Lower lobe of right lung (tissue), 2 donors: ENCODE data around the gene TNFAIP1. TPM values are rescaled to one million over a fixed set of nuclear protein-coding genes. Genes with fewer than 3 reads are reported as not detected.

ENCODE experiments used
- ATAC-seq, 2 donors: fragments of 200-7000 bp; cut with Tn5 transposase; one replicate each; pipeline ENCODE4 v1.9.1; 2020 to 2022; ENCODE audit warnings: mild to moderate bottlenecking in 2 of 2, moderate library complexity in 2 of 2
- DNase-seq: peaks from one replicate; pipeline ENCODE4 v3.0.0-alpha.2; 2020
- H3K27ac ChIP-seq: fragments of 200-600 bp; one replicate; pipeline ENCODE4 v1.8.0; 2022
- H3K27me3 ChIP-seq: fragments of 200-600 bp; one replicate; pipeline ENCODE4 v1.8.0; 2022; ENCODE audit warnings: low read depth
- H3K36me3 ChIP-seq: fragments of 200-600 bp; one replicate; pipeline ENCODE4 v1.8.0; 2022; ENCODE audit warnings: mild to moderate bottlenecking
- H3K4me1 ChIP-seq: fragments of 200-600 bp; one replicate; pipeline ENCODE4 v1.8.0; 2022
- H3K4me3 ChIP-seq: fragments of 200-600 bp; one replicate; pipeline ENCODE4 v1.8.0; 2022; ENCODE audit warnings: mild to moderate bottlenecking
- H3K9me3 ChIP-seq: fragments of 200-600 bp; one replicate; pipeline ENCODE4 v1.8.0; 2022
- intact Hi-C: fragments of 100-400 bp; cut with DNase I; formaldehyde crosslinking; loops from one replicate; pipeline ENCODE4 v1.11.0; 2022
- microRNA-seq: library from miRNA; unstranded; fragments of <30 nt; microRNA quantifications from one replicate; pipeline ENCODE4 v1.2.0, GENCODE V29; 2020; ENCODE audit warnings: borderline number of aligned reads
- total RNA-seq: library from RNA; stranded (reverse); fragmentation: NEBNext Ultra II Directional; extraction: Animal tissue kit (Norgen Biotek cat#: 25700); gene quantifications from one replicate; pipeline ENCODE4 v1.2.1, GENCODE V29; 2021
- TF ChIP-seq, protein P1 (sequence below): fragments of 200-600 bp; IDR thresholded peaks from one replicate; pipeline ENCODE4 v1.8.0; 2022; ENCODE audit warnings: antibody characterized with exemption, mild to moderate bottlenecking
- donor health status: DM: no; HTN: yes; CAD: no; lungs with severe emphysema.

The TNFAIP1 gene
- total RNA-seq, 1 donor from 2014 or later: 56.1 TPM

- peaks cover 96% of the 10 kb centered on the region for H3K36me3 ChIP-seq
- intact Hi-C loops: no loop called here
- no peak for DNase-seq
- no peak overlapping the region for H3K27ac ChIP-seq
- H3K4me3 ChIP-seq: no peak overlapping the region
- TF ChIP-seq, protein P1, sequence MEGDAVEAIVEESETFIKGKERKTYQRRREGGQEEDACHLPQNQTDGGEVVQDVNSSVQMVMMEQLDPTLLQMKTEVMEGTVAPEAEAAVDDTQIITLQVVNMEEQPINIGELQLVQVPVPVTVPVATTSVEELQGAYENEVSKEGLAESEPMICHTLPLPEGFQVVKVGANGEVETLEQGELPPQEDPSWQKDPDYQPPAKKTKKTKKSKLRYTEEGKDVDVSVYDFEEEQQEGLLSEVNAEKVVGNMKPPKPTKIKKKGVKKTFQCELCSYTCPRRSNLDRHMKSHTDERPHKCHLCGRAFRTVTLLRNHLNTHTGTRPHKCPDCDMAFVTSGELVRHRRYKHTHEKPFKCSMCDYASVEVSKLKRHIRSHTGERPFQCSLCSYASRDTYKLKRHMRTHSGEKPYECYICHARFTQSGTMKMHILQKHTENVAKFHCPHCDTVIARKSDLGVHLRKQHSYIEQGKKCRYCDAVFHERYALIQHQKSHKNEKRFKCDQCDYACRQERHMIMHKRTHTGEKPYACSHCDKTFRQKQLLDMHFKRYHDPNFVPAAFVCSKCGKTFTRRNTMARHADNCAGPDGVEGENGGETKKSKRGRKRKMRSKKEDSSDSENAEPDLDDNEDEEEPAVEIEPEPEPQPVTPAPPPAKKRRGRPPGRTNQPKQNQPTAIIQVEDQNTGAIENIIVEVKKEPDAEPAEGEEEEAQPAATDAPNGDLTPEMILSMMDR: no peak
- no peak for ATAC-seq
- H3K4me1 ChIP-seq: no peaks in the 10 kb centered on the region
- no peaks in the 10 kb centered on the region for H3K9me3 ChIP-seq
- no peaks in the 10 kb centered on the region for H3K27me3 ChIP-seq
Measured at GRCh38 chr17:28394337-28395116, 59.0 kb downstream of the TNFAIP1 start.

DNA sequence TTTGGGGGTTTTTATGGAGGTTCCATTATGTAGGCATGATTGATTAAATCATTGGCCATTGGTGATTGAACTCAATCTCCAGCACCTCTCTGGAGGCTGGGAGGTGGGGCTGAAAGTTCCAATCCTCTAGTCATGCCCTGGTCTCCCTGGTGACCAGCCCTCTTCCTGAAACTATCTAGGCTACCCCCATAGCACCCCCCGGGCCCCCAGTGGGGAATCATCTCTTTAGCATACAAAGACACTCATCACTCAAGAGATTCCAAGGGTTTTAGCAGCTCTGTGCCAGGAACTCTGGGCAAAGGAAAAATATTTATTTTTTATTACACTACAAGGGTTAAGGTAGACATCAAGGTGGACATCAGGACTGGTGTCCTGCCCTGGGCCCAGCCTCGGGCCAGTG, 59.9 kb downstream of the TNFAIP1 start:
- Histone ChIP-seq H3K27me3 (no peaks in the 10 kb centered on the region), H3K4me3 (no peak overlapping the region), H3K9me3 (no peaks in the 10 kb centered on the region), H3K36me3 (peaks cover 95% of the 10 kb centered on the region), H3K27ac (no peak overlapping the region), H3K4me1 (no peaks in the 10 kb centered on the region)
- no peak for ATAC-seq
- DNase-seq: no peak
- TF ChIP-seq, protein P1: no peak
- intact Hi-C loops: no loop called here

- Histone ChIP-seq H3K4me3 (no peak overlapping the region), H3K4me1 (no peaks in the 10 kb centered on the region), H3K27me3 (no peaks in the 10 kb centered on the region), H3K9me3 (no peaks in the 10 kb centered on the region), H3K27ac (no peak overlapping the region), H3K36me3 (peaks cover 95% of the 10 kb centered on the region)
- TF ChIP-seq, protein P1: no peak
- intact Hi-C loops: no loop called here
- DNase-seq: no peak
- ATAC-seq: no peak
Measured at GRCh38 chr17:28395968-28396367, 60.4 kb downstream of the TNFAIP1 start.

Small RNA genes within 50 kb of the gene (microRNA-seq; reads per million reads assigned to microRNA genes)
- gene MIR4723: not detected

Other genes starting within 250 kb of the TNFAIP1 start
- 51.5 TPM for gene TMEM97, start 16.6 kb upstream of the TNFAIP1 start, total RNA-seq
- gene IFT20, start 289 bp upstream of the TNFAIP1 start, total RNA-seq: 33.2 TPM
- gene POLDIP2, start 21.8 kb downstream of the TNFAIP1 start, total RNA-seq: 54.7 TPM
- gene SEBOX, start 29.4 kb downstream of the TNFAIP1 start, total RNA-seq: not detected
- 1.3 TPM for gene VTN, start 34.5 kb downstream of the TNFAIP1 start, total RNA-seq
- gene SARM1, start 35.9 kb downstream of the TNFAIP1 start, total RNA-seq: 14.1 TPM
- 23.3 TPM for gene SLC46A1, start 70.5 kb downstream of the TNFAIP1 start, total RNA-seq
- not detected for gene SLC13A2, start 137.9 kb downstream of the TNFAIP1 start, total RNA-seq
- gene FOXN1, start 170.6 kb downstream of the TNFAIP1 start, total RNA-seq: 0.15 TPM
- gene UNC119, start 216.9 kb downstream of the TNFAIP1 start, total RNA-seq: 27.0 TPM
- 45.3 TPM for gene PIGS, start 235.8 kb downstream of the TNFAIP1 start, total RNA-seq
- gene ALDOC, start 241.1 kb downstream of the TNFAIP1 start, total RNA-seq: 11.6 TPM